CD4-positive, CD25-positive, alpha-beta regulatory T cell (primary cell): ENCODE measurements around the gene MASTL. TPM values are rescaled to one million over a fixed set of nuclear protein-coding genes. Genes with fewer than 3 reads are reported as not detected.

Source experiments
- ATAC-seq, 2 donors: fragments of 150-1000 bp; cut with Tn5 transposase; one replicate each; pipeline ENCODE4 v1.10.0; 2021; ENCODE audit warnings: low read depth in 2 of 2, moderate number of reproducible peaks in 2 of 2, moderate library complexity in 1 of 2
- DNase-seq, 3 donors: peaks; one replicate each; pipeline versions ENCODE4 v3.0.0 to v3.0.0-alpha.2; 2012 to 2022; ENCODE audit warnings: mixed read lengths in 1 of 3
- H3K27ac ChIP-seq: one replicate; pipeline ENCODE4 v1.7.0; 2013; ENCODE audit warnings: mild to moderate bottlenecking, low read length; ENCODE audit not compliant: insufficient read depth, poor library complexity, severe bottlenecking
- H3K27me3 ChIP-seq: one replicate; pipeline ENCODE4 v1.7.0; 2013; ENCODE audit warnings: low read length; ENCODE audit not compliant: control insufficient read depth, insufficient read depth
- H3K36me3 ChIP-seq: one replicate; pipeline ENCODE4 v1.7.0; 2013; ENCODE audit warnings: mild to moderate bottlenecking, low read length, moderate library complexity; ENCODE audit not compliant: control insufficient read depth, insufficient read depth
- H3K4me1 ChIP-seq: 2 replicates; pipeline ENCODE4 v1.7.0; 2013; ENCODE audit warnings: mild to moderate bottlenecking, low read length; ENCODE audit not compliant: insufficient read depth, control insufficient read depth, poor library complexity, severe bottlenecking
- H3K4me3 ChIP-seq: one replicate; pipeline ENCODE4 v1.7.0; 2013; ENCODE audit warnings: low read depth, mild to moderate bottlenecking, low read length, moderate library complexity
- H3K9me3 ChIP-seq, 2 experiments: 1 replicate in 1 of 2; 2 replicates in 1 of 2; pipeline ENCODE4 v1.7.0; 2013; ENCODE audit warnings: low read length in 2 of 2, mild to moderate bottlenecking in 1 of 2, moderate library complexity in 1 of 2; ENCODE audit not compliant: control insufficient read depth in 2 of 2
- H3K27ac Mint-ChIP-seq, 3 donors: one replicate each; pipeline ENCODE4 v1.8.0; 2020 to 2022; ENCODE audit warnings: mild to moderate bottlenecking in 3 of 3, mixed read lengths in 3 of 3, moderate library complexity in 2 of 3
- H3K27me3 Mint-ChIP-seq: one replicate; pipeline ENCODE4 v1.8.0; 2022; ENCODE audit warnings: mild to moderate bottlenecking, mixed read lengths
- H3K36me3 Mint-ChIP-seq: one replicate; pipeline ENCODE4 v1.8.0; 2020; ENCODE audit warnings: mixed read lengths
- H3K4me1 Mint-ChIP-seq, 4 donors: one replicate each; pipeline ENCODE4 v1.8.0; 2020 to 2022; ENCODE audit warnings: mixed read lengths in 4 of 4, mild to moderate bottlenecking in 1 of 4
- H3K4me3 Mint-ChIP-seq, 4 donors: one replicate each; pipeline ENCODE4 v1.8.0; 2020 to 2022; ENCODE audit warnings: mild to moderate bottlenecking in 4 of 4, mixed read lengths in 4 of 4, moderate library complexity in 3 of 4
- H3K9me3 Mint-ChIP-seq, 7 donors: one replicate each; pipeline ENCODE4 v1.8.0; 2020 to 2022; ENCODE audit warnings: mixed read lengths in 7 of 7, mild to moderate bottlenecking in 3 of 7, moderate library complexity in 2 of 7
- polyA plus RNA-seq, 4 donors: library from polyadenylated mRNA; unstranded; fragments of 300-500 nt; fragmentation: Illumina TruSeq; gene quantifications; one replicate each; pipeline ENCODE4 v1.2.3, GENCODE V29; 2021
- total RNA-seq: library from RNA; stranded (reverse); gene quantifications from one replicate; pipeline ENCODE4 v1.2.3, GENCODE V29; 2022

Gene MASTL
- total and polyA plus RNA-seq, 5 donors from 2014 or later = 1.4 to 27.6 (median 2.7) TPM

GRCh38 chr10:27188897-27189296 lies 33.7 kb downstream of the MASTL start:
- DNase-seq (no peak), ATAC-seq (no peak)
- Histone ChIP-seq H3K4me1 (no peaks in the 10 kb centered on the region), H3K36me3 (peaks cover 11% of the 10 kb centered on the region), H3K27me3 (no peaks in the 10 kb centered on the region), H3K27ac (no peak overlapping the region), H3K4me3 (no peak overlapping the region), H3K9me3 (no peaks in the 10 kb centered on the region)
- H3K27ac Mint-ChIP-seq = no peak overlapping the region
- H3K4me3 Mint-ChIP-seq = no peak overlapping the region
- peaks cover 11% of the 10 kb centered on the region for H3K36me3 Mint-ChIP-seq
- H3K27me3 Mint-ChIP-seq = no peaks in the 10 kb centered on the region
- peaks cover 0 to 2% (median 0%) of the 10 kb centered on the region in 7 donors for H3K9me3 Mint-ChIP-seq
- peaks cover 0 to 4% (median 0%) of the 10 kb centered on the region in 4 donors for H3K4me1 Mint-ChIP-seq

- Histone ChIP-seq H3K4me1 (no peaks in the 10 kb centered on the region), H3K9me3 (no peaks in the 10 kb centered on the region), H3K36me3 (peaks cover 10% of the 10 kb centered on the region), H3K27me3 (no peaks in the 10 kb centered on the region), H3K4me3 (no peak overlapping the region), H3K27ac (no peak overlapping the region)
- no peaks in the 10 kb centered on the region for H3K9me3 Mint-ChIP-seq
- H3K4me1 Mint-ChIP-seq = peaks cover 0 to 4% (median 0%) of the 10 kb centered on the region in 4 donors
- no peaks in the 10 kb centered on the region for H3K27me3 Mint-ChIP-seq
- DNase-seq = no peak
- H3K27ac Mint-ChIP-seq = peak overlapping the region in 1 of 3 donors; percentile 20
- no peak for ATAC-seq
- no peak overlapping the region for H3K4me3 Mint-ChIP-seq
- peaks cover 7% of the 10 kb centered on the region for H3K36me3 Mint-ChIP-seq
These were observed 35.4 kb downstream of the MASTL start for GRCh38 chr10:27190508-27190907.

GRCh38 chr10:27192284-27192683 lies 37.1 kb downstream of the MASTL start:
- Mint-ChIP-seq H3K4me3 (no peak overlapping the region), H3K36me3 (peaks cover 4% of the 10 kb centered on the region), H3K9me3 (no peaks in the 10 kb centered on the region), H3K27me3 (no peaks in the 10 kb centered on the region), H3K27ac (no peak overlapping the region), H3K4me1 (peaks cover 0 to 4% (median 0%) of the 10 kb centered on the region in 4 donors)
- Histone ChIP-seq H3K27me3 (no peaks in the 10 kb centered on the region), H3K4me3 (no peak overlapping the region), H3K36me3 (peaks cover 15% of the 10 kb centered on the region), H3K4me1 (no peaks in the 10 kb centered on the region), H3K9me3 (no peaks in the 10 kb centered on the region), H3K27ac (no peak overlapping the region)
- ATAC-seq (no peak), DNase-seq (no peak)

- Mint-ChIP-seq H3K4me1 (peaks cover 0 to 16% (median under 1%) of the 10 kb centered on the region in 4 donors), H3K9me3 (no peaks in the 10 kb centered on the region), H3K27ac (peak overlapping the region in 1 of 3 donors; percentile 2), H3K27me3 (no peaks in the 10 kb centered on the region), H3K4me3 (no peak overlapping the region), H3K36me3 (peaks cover 24% of the 10 kb centered on the region)
- Histone ChIP-seq H3K27ac (no peak overlapping the region), H3K9me3 (no peaks in the 10 kb centered on the region), H3K27me3 (no peaks in the 10 kb centered on the region), H3K4me1 (no peaks in the 10 kb centered on the region), H3K36me3 (peaks cover 57% of the 10 kb centered on the region), H3K4me3 (no peak overlapping the region)
- ATAC-seq = no peak
- DNase-seq = no peak
These were observed 42.9 kb downstream of the MASTL start for GRCh38 chr10:27197980-27198620.

GRCh38 chr10:27203806-27204205 lies 48.7 kb downstream of the MASTL start:
- Mint-ChIP-seq H3K36me3 (peaks cover 28% of the 10 kb centered on the region), H3K4me1 (peaks cover 0 to 5% (median under 1%) of the 10 kb centered on the region in 4 donors), H3K9me3 (no peaks in the 10 kb centered on the region), H3K27me3 (no peaks in the 10 kb centered on the region), H3K4me3 (no peak overlapping the region), H3K27ac (no peak overlapping the region)
- H3K4me3 ChIP-seq = no peak overlapping the region
- peaks cover 76% of the 10 kb centered on the region for H3K36me3 ChIP-seq
- H3K27me3 ChIP-seq = no peaks in the 10 kb centered on the region
- H3K27ac ChIP-seq = no peak overlapping the region
- ATAC-seq = no peak
- no peaks in the 10 kb centered on the region for H3K9me3 ChIP-seq
- DNase-seq = no peak
- H3K4me1 ChIP-seq = no peaks in the 10 kb centered on the region

GRCh38 chr10:27207350-27207749 lies 52.2 kb downstream of the MASTL start:
- Mint-ChIP-seq H3K27me3 (no peaks in the 10 kb centered on the region), H3K27ac (no peak overlapping the region), H3K36me3 (peaks cover 34% of the 10 kb centered on the region), H3K4me3 (no peak overlapping the region), H3K4me1 (peaks cover 0 to 5% (median 0%) of the 10 kb centered on the region in 4 donors), H3K9me3 (no peaks in the 10 kb centered on the region)
- Histone ChIP-seq H3K36me3 (peaks cover 86% of the 10 kb centered on the region), H3K9me3 (no peaks in the 10 kb centered on the region), H3K4me3 (no peak overlapping the region), H3K27ac (no peak overlapping the region), H3K27me3 (no peaks in the 10 kb centered on the region), H3K4me1 (no peaks in the 10 kb centered on the region)
- no peak for DNase-seq
- ATAC-seq = no peak

- H3K27me3 ChIP-seq = no peaks in the 10 kb centered on the region
- H3K9me3 ChIP-seq = no peaks in the 10 kb centered on the region
- Mint-ChIP-seq H3K27ac (peak overlapping the region in 2 of 3 donors; percentile 79 to 82), H3K36me3 (peaks cover 23% of the 10 kb centered on the region), H3K27me3 (no peaks in the 10 kb centered on the region), H3K4me1 (peaks cover 12 to 25% (median 23%) of the 10 kb centered on the region in 4 donors), H3K4me3 (peak overlapping the region in 1 of 4 donors; percentile 14), H3K9me3 (no peaks in the 10 kb centered on the region)
- no peak overlapping the region for H3K4me3 ChIP-seq
- H3K27ac ChIP-seq = no peak overlapping the region
- H3K4me1 ChIP-seq = no peaks in the 10 kb centered on the region
- peaks cover 45% of the 10 kb centered on the region for H3K36me3 ChIP-seq
- peak; percentile 31 to 59 for ATAC-seq
- peak; percentile 22 to 63 (median 60) for DNase-seq
These were observed 68.8 kb downstream of the MASTL start for GRCh38 chr10:27223964-27224363.

GRCh38 chr10:27225011-27225590 lies 69.9 kb downstream of the MASTL start:
- Mint-ChIP-seq H3K36me3 (peaks cover 12% of the 10 kb centered on the region), H3K9me3 (no peaks in the 10 kb centered on the region), H3K27me3 (no peaks in the 10 kb centered on the region), H3K4me3 (no peak overlapping the region), H3K27ac (peak overlapping the region in 1 of 3 donors; percentile 76), H3K4me1 (peaks cover 12 to 25% (median 23%) of the 10 kb centered on the region in 4 donors)
- Histone ChIP-seq H3K36me3 (peaks cover 46% of the 10 kb centered on the region), H3K27ac (no peak overlapping the region), H3K4me3 (no peak overlapping the region), H3K27me3 (no peaks in the 10 kb centered on the region), H3K9me3 (no peaks in the 10 kb centered on the region), H3K4me1 (no peaks in the 10 kb centered on the region)
- ATAC-seq (no peak), DNase-seq (no peak)
